Endothelial cell of umbilical vein (primary cell): ENCODE measurements around the gene ABHD17A. TPM values are rescaled to one million over a fixed set of nuclear protein-coding genes. Genes with fewer than 3 reads are reported as not detected.

Experiments
- BruUV-seq: library from RNA; stranded (reverse); fragments of 400-500 nt; replicated peaks from 2 replicates; lab custom pipeline; 2021; lab: Mats Ljungman, UMichigan
- CTCF ChIA-PET: fragments of 300-600, 350-600 bp; sonication (Branson Sonifier 250); formaldehyde crosslinking; loops from one replicate; lab custom pipeline; 2021; ENCODE audit warnings: antibody characterized with exemption, inconsistent platforms; lab: Charles Lee
- POLR2A ChIA-PET: fragments of 300-600, 350-600 bp; sonication (Branson Sonifier 250); formaldehyde crosslinking; loops from one replicate; lab custom pipeline; 2021; ENCODE audit warnings: antibody characterized with exemption, inconsistent platforms; lab: Charles Lee
- DNase-seq: peaks from one replicate; pipeline ENCODE4 v3.0.0-alpha.2; 2011; ENCODE audit warnings: low read depth, low spot score
- FAIRE-seq: peaks from 2 replicates; lab custom pipeline; 2011; peaks lifted over from hg19 to GRCh38; lab: Jason Lieb, UNC
- H2AFZ ChIP-seq: 2 replicates; pipeline ENCODE4 v1.6.0; 2012; ENCODE audit warnings: low read depth, low read length, control low read depth, inconsistent platforms
- H3K27ac ChIP-seq: 2 replicates; pipeline ENCODE4 v1.5.1; 2011; ENCODE audit warnings: low read depth, mild to moderate bottlenecking, control low read depth, low read length, moderate library complexity; ENCODE audit not compliant: insufficient read depth
- H3K27me3 ChIP-seq, 2 experiments: 2 replicates each; pipeline versions ENCODE4 v1.6.0 to v1.6.1; 2011; ENCODE audit warnings: low read length in 2 of 2, mixed read lengths in 1 of 2; ENCODE audit not compliant: control insufficient read depth in 2 of 2, insufficient read depth in 2 of 2
- H3K36me3 ChIP-seq, 2 experiments: 2 replicates in 1 of 2; 3 replicates in 1 of 2; pipeline ENCODE4 v1.5.1; 2011; ENCODE audit warnings: low read length in 2 of 2, mild to moderate bottlenecking in 1 of 2, moderate library complexity in 1 of 2; ENCODE audit not compliant: control insufficient read depth in 2 of 2, insufficient read depth in 2 of 2; ENCODE audit errors: extremely low read depth in 1 of 2
- H3K4me1 ChIP-seq: 3 replicates; pipeline ENCODE4 v1.5.1; 2011; ENCODE audit warnings: mild to moderate bottlenecking, low read length; ENCODE audit not compliant: control insufficient read depth, insufficient read depth; ENCODE audit errors: extremely low read depth
- H3K4me2 ChIP-seq: 2 replicates; pipeline ENCODE4 v1.6.1; 2011; ENCODE audit warnings: low read length, control low read depth, mixed read lengths; ENCODE audit not compliant: insufficient read depth
- H3K4me3 ChIP-seq, 3 experiments: fragments of 200-600 bp in 1 of 3; sonication (generic), shearing (Covaris generic) in 1 of 3; replicated peaks in 1 of 3; 2 replicates each; pipeline ENCODE4 v1.5.1; 2011 to 2016; ENCODE audit warnings: control low read depth in 3 of 3, low read length in 3 of 3, mild to moderate bottlenecking in 2 of 3, inconsistent platforms in 1 of 3, low read depth in 1 of 3, moderate library complexity in 1 of 3; ENCODE audit not compliant: insufficient read depth in 1 of 3
- H3K79me2 ChIP-seq: 2 replicates; pipeline ENCODE4 v1.6.0; 2012; ENCODE audit warnings: low read length, inconsistent platforms; ENCODE audit not compliant: control insufficient read depth, insufficient read depth
- H3K9ac ChIP-seq: replicated peaks from 2 replicates; pipeline ENCODE3; 2011; ENCODE audit warnings: low read length, control low read depth; ENCODE audit not compliant: insufficient read depth; ENCODE audit errors: extremely low read depth
- H3K9me1 ChIP-seq: replicated peaks from 3 replicates; pipeline ENCODE4 v1.6.0; 2011; ENCODE audit warnings: mild to moderate bottlenecking, low read length; ENCODE audit not compliant: control insufficient read depth, insufficient read depth; ENCODE audit errors: extremely low read depth
- H3K9me3 ChIP-seq: replicated peaks from 2 replicates; pipeline ENCODE4 v1.5.1; 2012; ENCODE audit warnings: low read length, inconsistent platforms; ENCODE audit not compliant: control insufficient read depth, insufficient read depth
- H4K20me1 ChIP-seq: replicated peaks from 2 replicates; pipeline ENCODE3; 2011; ENCODE audit warnings: mild to moderate bottlenecking, low read length; ENCODE audit not compliant: control insufficient read depth, insufficient read depth; ENCODE audit errors: extremely low read depth
- EZH2 ChIP-seq: IDR thresholded peaks from 2 replicates; pipeline ENCODE4 v1.6.1; 2012; ENCODE audit warnings: borderline replicate concordance, low read depth, mild to moderate bottlenecking, moderate library complexity, low read length, inconsistent platforms; ENCODE audit not compliant: severe bottlenecking
- FOS ChIP-seq: IDR thresholded peaks from 2 replicates; pipeline ENCODE4 v1.6.1; 2011; ENCODE audit warnings: mild to moderate bottlenecking, low read length, moderate library complexity, borderline replicate concordance; ENCODE audit not compliant: insufficient read depth
- JUN ChIP-seq: IDR thresholded peaks from 2 replicates; pipeline ENCODE4 v1.6.1; 2011; ENCODE audit warnings: borderline replicate concordance, low read depth; ENCODE audit not compliant: insufficient read length, insufficient read depth
- MYC ChIP-seq: IDR thresholded peaks from one replicate; pipeline ENCODE4 v1.6.1; 2011; ENCODE audit warnings: mild to moderate bottlenecking, low read depth, low read length
- POLR2A ChIP-seq: IDR thresholded peaks from 2 replicates; pipeline ENCODE4 v1.6.1; 2012; ENCODE audit warnings: low read depth, mild to moderate bottlenecking, control low read depth, low read length
- dilution Hi-C: fragments of 300-500 bp; cut with MboI; formaldehyde crosslinking; loops from one replicate; pipeline ENCODE4 v1.15.0; 2019; ENCODE audit warnings: low sequenced_read_pairs; ENCODE audit not compliant: extremely low pct_ligation_motif_present
- intact Hi-C: fragments of 100-400 bp; cut with micrococcal nuclease; formaldehyde crosslinking; loops from one replicate; pipeline ENCODE4 v1.10.0; 2022
- polyA plus RNA-seq, 4 experiments: library from polyadenylated mRNA; depleted of rRNA in 3 of 4; stranded (reverse) in 3 of 4; unstranded in 1 of 4; fragments of >200 nt; gene quantifications; 2 replicates each; pipeline versions ENCODE4 v1.2.1 to v1.2.3, GENCODE V29; 2011 to 2012; ENCODE audit warnings: missing spikeins in 1 of 4
- total RNA-seq: library from RNA; stranded (reverse); gene quantifications from 2 replicates; pipeline ENCODE4 v1.2.3, GENCODE V29; 2021
- TF ChIP-seq, protein P1 (sequence below): IDR thresholded peaks from 2 replicates; pipeline ENCODE4 v1.6.1; 2011; ENCODE audit not compliant: insufficient read depth, insufficient read length
- TF ChIP-seq, protein P2 (sequence below), 2 donors: IDR thresholded peaks; 1 replicate in 1 of 2; 2 replicates in 1 of 2; pipeline ENCODE4 v1.5.1; 2011; ENCODE audit warnings: low read length in 2 of 2, mild to moderate bottlenecking in 2 of 2, moderate library complexity in 2 of 2, control low read depth in 1 of 2, inconsistent platforms in 1 of 2, low read depth in 1 of 2; ENCODE audit not compliant: insufficient read depth in 1 of 2; ENCODE audit errors: extremely low read depth in 1 of 2

Gene ABHD17A
- total and polyA plus RNA-seq, 2 donors (not counting 3 experiments of a cell fraction or from before 2014, with no cell fraction given): 89.8 to 143 TPM

DNA sequence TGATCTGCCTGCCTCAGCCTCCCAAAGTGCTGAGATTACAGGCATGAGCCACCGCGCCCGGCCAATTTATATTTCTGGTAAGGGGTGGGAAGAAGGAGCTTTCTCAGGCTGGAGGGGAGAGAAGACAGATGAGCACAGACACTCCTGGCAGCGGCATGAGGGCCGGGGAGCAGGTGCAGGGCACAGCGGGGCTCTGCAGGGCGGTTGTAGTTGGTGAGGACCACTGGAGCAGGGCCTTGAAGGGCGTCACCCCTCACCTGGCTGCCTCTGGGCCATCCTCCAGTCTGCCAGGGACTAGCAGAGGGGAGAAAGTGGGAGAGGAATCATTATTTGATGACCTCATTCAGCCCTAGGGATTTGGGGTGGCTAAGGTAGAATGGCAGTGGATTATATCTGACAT lies 47.1 kb upstream of the ABHD17A start:
- Histone ChIP-seq H3K79me2 (no peaks in the 10 kb centered on the region), H3K27ac (no peak overlapping the region), H3K36me3 (no peaks in the 10 kb centered on the region), H3K4me3 (no peak overlapping the region), H3K9me3 (no peaks in the 10 kb centered on the region), H3K4me2 (no peak overlapping the region), H3K9ac (no peak overlapping the region), H3K27me3 (no peaks in the 10 kb centered on the region), H3K9me1 (no peaks in the 10 kb centered on the region), H3K4me1 (peaks cover 4% of the 10 kb centered on the region), H4K20me1 (no peaks in the 10 kb centered on the region), H2AFZ (no peak overlapping the region)
- no TSS peak for BruUV-seq
- intact Hi-C loops: loop anchor here (10.0 kb wide), 1 partner anchor 382 kb away; no protein-coding TSS in a partner anchor
- no peak for DNase-seq
- TF ChIP-seq, protein P1, sequence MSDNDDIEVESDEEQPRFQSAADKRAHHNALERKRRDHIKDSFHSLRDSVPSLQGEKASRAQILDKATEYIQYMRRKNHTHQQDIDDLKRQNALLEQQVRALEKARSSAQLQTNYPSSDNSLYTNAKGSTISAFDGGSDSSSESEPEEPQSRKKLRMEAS: no peak
- TF ChIP-seq EZH2: no peak
- no peak for TF ChIP-seq FOS
- TF ChIP-seq JUN: no peak
- TF ChIP-seq MYC: no peak
- no peak for TF ChIP-seq POLR2A
- TF ChIP-seq, protein P2, sequence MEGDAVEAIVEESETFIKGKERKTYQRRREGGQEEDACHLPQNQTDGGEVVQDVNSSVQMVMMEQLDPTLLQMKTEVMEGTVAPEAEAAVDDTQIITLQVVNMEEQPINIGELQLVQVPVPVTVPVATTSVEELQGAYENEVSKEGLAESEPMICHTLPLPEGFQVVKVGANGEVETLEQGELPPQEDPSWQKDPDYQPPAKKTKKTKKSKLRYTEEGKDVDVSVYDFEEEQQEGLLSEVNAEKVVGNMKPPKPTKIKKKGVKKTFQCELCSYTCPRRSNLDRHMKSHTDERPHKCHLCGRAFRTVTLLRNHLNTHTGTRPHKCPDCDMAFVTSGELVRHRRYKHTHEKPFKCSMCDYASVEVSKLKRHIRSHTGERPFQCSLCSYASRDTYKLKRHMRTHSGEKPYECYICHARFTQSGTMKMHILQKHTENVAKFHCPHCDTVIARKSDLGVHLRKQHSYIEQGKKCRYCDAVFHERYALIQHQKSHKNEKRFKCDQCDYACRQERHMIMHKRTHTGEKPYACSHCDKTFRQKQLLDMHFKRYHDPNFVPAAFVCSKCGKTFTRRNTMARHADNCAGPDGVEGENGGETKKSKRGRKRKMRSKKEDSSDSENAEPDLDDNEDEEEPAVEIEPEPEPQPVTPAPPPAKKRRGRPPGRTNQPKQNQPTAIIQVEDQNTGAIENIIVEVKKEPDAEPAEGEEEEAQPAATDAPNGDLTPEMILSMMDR (IDR thresholded peaks at IDR 0.05; ENCODE audit: extremely low read depth in 1 of 2, insufficient read depth in 1 of 2, low read depth in 1 of 2, low read length in 2 of 2): no peak
- ChIA-PET CTCF (interaction anchor here (1.1 to 1.3 kb wide), 2 partner anchors 68 to 138 kb away, joined by 3 to 4 read pairs; no protein-coding TSS in a partner anchor), POLR2A (interaction anchor here (0.6 kb wide), 1 partner anchor 31 kb away, joined by 6 read pairs; no protein-coding TSS in a partner anchor)
- FAIRE-seq: no peak
- dilution Hi-C loops: no loop called here
